ENCODE results near the gene MORN2. TPM values are rescaled to one million over a fixed set of nuclear protein-coding genes. Genes with fewer than 3 reads are reported as not detected.

MORN2 gene
- total RNA-seq, 1 experiment from 2014 or later: 24.4 TPM

DNA sequence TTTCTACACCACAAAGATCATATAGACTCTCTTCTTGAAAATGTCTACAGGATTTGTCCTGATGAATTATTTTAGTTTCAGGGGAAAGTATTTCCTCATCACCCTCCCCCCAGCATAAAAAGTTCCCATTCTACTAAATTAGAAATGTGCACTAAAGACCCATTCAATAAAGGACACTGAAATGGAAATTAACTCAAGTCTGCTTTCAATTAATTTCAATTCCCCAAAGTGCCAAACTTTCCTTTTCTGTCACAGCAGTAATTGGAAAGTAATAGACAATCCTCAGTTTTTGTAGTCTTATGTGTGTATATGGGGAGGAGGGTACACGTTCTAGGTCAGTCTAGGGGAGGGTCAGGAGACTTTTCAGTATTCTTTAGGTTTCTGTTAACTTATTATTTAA is 35.4 kb downstream of the MORN2 start:
- Histone ChIP-seq H4K20me1 (ENCODE audit: low read length) (no peaks in the 10 kb centered on the region), H3K36me3 (ENCODE audit: low read depth, low read length) (no peaks in the 10 kb centered on the region), H2AFZ (ENCODE audit: low read length) (no peak overlapping the region), H3K9me2 (replicated peaks; ENCODE audit: low read length) (no peaks in the 10 kb centered on the region), H3K4me3 (ENCODE audit: low read length) (no peak overlapping the region), H3K27me3 (ENCODE audit: low read length) (no peaks in the 10 kb centered on the region), H3F3A (ENCODE audit: low read length, unreplicated experiment) (no peaks in the 10 kb centered on the region), H3K9me3 (ENCODE audit: low read length) (no peaks in the 10 kb centered on the region), H3K27ac (ENCODE audit: low read length) (no peak overlapping the region), H3K79me2 (ENCODE audit: low read length) (no peaks in the 10 kb centered on the region), H3K9ac (ENCODE audit: low read length) (no peak overlapping the region), H3K4me1 (ENCODE audit: insufficient read depth, low read length) (peaks cover 6% of the 10 kb centered on the region; the same call in 1 of the 2 replicates), H3K4me2 (ENCODE audit: low read length) (no peak overlapping the region)
- CTCF ChIA-PET: no interaction called here
- POLR2A ChIA-PET (ENCODE audit: unreplicated experiment): no interaction called here
- no peak for TF ChIP-seq CTCF (conservative IDR thresholded peaks at IDR 0.05; ENCODE audit: low read depth, low read length)
- no peak for TF ChIP-seq EZH2 (IDR thresholded peaks at IDR 0.05; ENCODE audit: low read length, unreplicated experiment)
- no peak for TF ChIP-seq EZH2phosphoT487 (IDR thresholded peaks at IDR 0.05; ENCODE audit: borderline replicate concordance, low read length)
- intact Hi-C loops (cut with micrococcal nuclease): no loop called here
- BruUV-seq (replicated peaks): no TSS peak
- DNase-seq (no peak), ATAC-seq (no peak)

- ATAC-seq: no peak
These were observed 36.8 kb downstream of the MORN2 start for GRCh38 chr2:38912619-38913018.

More at GRCh38 chr2:38912619-38913018, 36.8 kb downstream of the MORN2 start:
- CTCF ChIA-PET: no interaction called here
- Histone ChIP-seq H3K79me2 (ENCODE audit: low read length) (no peaks in the 10 kb centered on the region), H3K4me1 (ENCODE audit: insufficient read depth, low read length) (peaks cover under 1% of the 10 kb centered on the region; the same call in 1 of the 2 replicates), H3K9ac (ENCODE audit: low read length) (no peak overlapping the region), H3K4me3 (ENCODE audit: low read length) (no peak overlapping the region), H2AFZ (ENCODE audit: low read length) (no peak overlapping the region), H4K20me1 (ENCODE audit: low read length) (no peaks in the 10 kb centered on the region), H3K9me3 (ENCODE audit: low read length) (no peaks in the 10 kb centered on the region), H3F3A (ENCODE audit: low read length, unreplicated experiment) (no peaks in the 10 kb centered on the region), H3K27me3 (ENCODE audit: low read length) (no peaks in the 10 kb centered on the region), H3K4me2 (ENCODE audit: low read length) (no peak overlapping the region), H3K27ac (ENCODE audit: low read length) (no peak overlapping the region), H3K9me2 (replicated peaks; ENCODE audit: low read length) (no peaks in the 10 kb centered on the region), H3K36me3 (ENCODE audit: low read depth, low read length) (no peaks in the 10 kb centered on the region)
- POLR2A ChIA-PET (ENCODE audit: unreplicated experiment): no interaction called here
- TF ChIP-seq CTCF (conservative IDR thresholded peaks at IDR 0.05; ENCODE audit: low read depth, low read length) (no peak), EZH2 (IDR thresholded peaks at IDR 0.05; ENCODE audit: low read length, unreplicated experiment) (no peak), EZH2phosphoT487 (IDR thresholded peaks at IDR 0.05; ENCODE audit: borderline replicate concordance, low read length) (no peak)
- no TSS peak for BruUV-seq (replicated peaks)
- no peak for DNase-seq
- intact Hi-C loops (cut with micrococcal nuclease): no loop called here
